H9 (cell line): ENCODE data around the gene RASL12. TPM values are rescaled to one million over a fixed set of nuclear protein-coding genes. Genes with fewer than 3 reads are reported as not detected.

Experiments used
- DNase-seq: peaks from one replicate; pipeline ENCODE4 v3.0.0-alpha.2; 2017
- H2AFZ ChIP-seq: one replicate; pipeline ENCODE4 v1.6.1; 2013; ENCODE audit warnings: mild to moderate bottlenecking, low read length, control low read depth, moderate library complexity
- H2AK5ac ChIP-seq: 2 replicates; pipeline ENCODE4 v1.6.1; 2013; ENCODE audit warnings: low read length, control low read depth, mixed read lengths; ENCODE audit not compliant: insufficient read length
- H2BK120ac ChIP-seq: one replicate; pipeline ENCODE4 v1.6.1; 2013; ENCODE audit warnings: low read depth, mild to moderate bottlenecking, low read length, control low read depth, inconsistent platforms; ENCODE audit not compliant: poor library complexity, severe bottlenecking
- H2BK12ac ChIP-seq: 2 replicates; pipeline ENCODE4 v1.6.1; 2013; ENCODE audit warnings: low read length, control low read depth, mixed read lengths, low read depth; ENCODE audit not compliant: insufficient read length
- H2BK15ac ChIP-seq: 2 replicates; pipeline ENCODE4 v1.6.1; 2013; ENCODE audit warnings: low read depth, low read length, control low read depth
- H2BK20ac ChIP-seq: one replicate; pipeline ENCODE4 v1.6.1; 2013; ENCODE audit warnings: low read depth, mild to moderate bottlenecking, low read length, control low read depth, inconsistent platforms; ENCODE audit not compliant: poor library complexity, severe bottlenecking
- H2BK5ac ChIP-seq: 2 replicates; pipeline ENCODE4 v1.6.1; 2013; ENCODE audit warnings: low read length, control low read depth, mixed read lengths; ENCODE audit not compliant: insufficient read length
- H3K14ac ChIP-seq: 2 replicates; pipeline ENCODE4 v1.6.1; 2013; ENCODE audit warnings: low read length, control low read depth; ENCODE audit not compliant: insufficient read depth
- H3K18ac ChIP-seq: 2 replicates; pipeline ENCODE4 v1.6.1; 2013; ENCODE audit warnings: low read depth, mild to moderate bottlenecking, mixed read lengths, low read length, control low read depth; ENCODE audit not compliant: insufficient read length
- H3K23ac ChIP-seq: 2 replicates; pipeline ENCODE4 v1.6.1; 2013; ENCODE audit warnings: low read length, control low read depth, mixed read lengths, low read depth; ENCODE audit not compliant: insufficient read length
- H3K23me2 ChIP-seq: 2 replicates; pipeline ENCODE4 v1.6.1; 2013; ENCODE audit warnings: low read depth, mild to moderate bottlenecking, mixed read lengths, low read length, control low read depth; ENCODE audit not compliant: insufficient read length, poor library complexity, severe bottlenecking
- H3K27ac ChIP-seq: 2 replicates; pipeline ENCODE4 v1.5.1; 2013; ENCODE audit warnings: low read length, control low read depth, mixed read lengths, low read depth; ENCODE audit not compliant: insufficient read length
- H3K27me3 ChIP-seq: 2 replicates; pipeline ENCODE4 v1.6.1; 2013; ENCODE audit warnings: low read length, control low read depth, inconsistent platforms; ENCODE audit not compliant: insufficient read depth
- H3K4ac ChIP-seq: 2 replicates; pipeline ENCODE4 v1.6.1; 2013; ENCODE audit warnings: low read depth, mild to moderate bottlenecking, control low read depth, inconsistent platforms, low read length, moderate library complexity
- H3K4me1 ChIP-seq: 2 replicates; pipeline ENCODE4 v1.6.1; 2013; ENCODE audit warnings: low read length, control low read depth, inconsistent platforms; ENCODE audit not compliant: insufficient read depth
- H3K4me2 ChIP-seq: 2 replicates; pipeline ENCODE4 v1.6.1; 2013; ENCODE audit warnings: low read length, control low read depth, mixed read lengths; ENCODE audit not compliant: insufficient read length, insufficient read depth
- H3K56ac ChIP-seq: 2 replicates; pipeline ENCODE4 v1.6.1; 2013; ENCODE audit warnings: low read depth, mild to moderate bottlenecking, mixed read lengths, low read length, control low read depth; ENCODE audit not compliant: insufficient read length
- H3K79me1 ChIP-seq: 2 replicates; pipeline ENCODE4 v1.6.1; 2013; ENCODE audit warnings: low read depth, mild to moderate bottlenecking, moderate library complexity, low read length, control low read depth, inconsistent platforms; ENCODE audit not compliant: insufficient read depth, poor library complexity, severe bottlenecking
- H3K79me2 ChIP-seq: 2 replicates; pipeline ENCODE4 v1.6.1; 2013; ENCODE audit warnings: low read length, control low read depth, inconsistent platforms; ENCODE audit not compliant: insufficient read depth
- H3K9ac ChIP-seq: 2 replicates; pipeline ENCODE4 v1.6.1; 2013; ENCODE audit warnings: low read length, control low read depth, mixed read lengths; ENCODE audit not compliant: insufficient read length; ENCODE audit errors: extremely low read depth
- H3K9me3 ChIP-seq: one replicate; pipeline ENCODE4 v1.6.1; 2013; ENCODE audit warnings: low read depth, low read length, inconsistent platforms; ENCODE audit not compliant: control insufficient read depth
- H3T11ph ChIP-seq: one replicate; pipeline ENCODE4 v1.6.1; 2013; ENCODE audit warnings: mild to moderate bottlenecking, low read length, control low read depth, inconsistent platforms
- H4K20me1 ChIP-seq: one replicate; pipeline ENCODE4 v1.6.1; 2013; ENCODE audit not compliant: control insufficient read depth, insufficient read length, insufficient read depth
- H4K5ac ChIP-seq: 2 replicates; pipeline ENCODE4 v1.6.1; 2013; ENCODE audit warnings: low read depth, mild to moderate bottlenecking, mixed read lengths, low read length, control low read depth; ENCODE audit not compliant: insufficient read length
- H4K8ac ChIP-seq: replicated peaks from 2 replicates; pipeline ENCODE4 v1.6.1; 2013; ENCODE audit warnings: low read length, control low read depth, mixed read lengths, low read depth; ENCODE audit not compliant: insufficient read length
- H4K91ac ChIP-seq: 2 replicates; pipeline ENCODE4 v1.6.1; 2013; ENCODE audit warnings: low read depth, mild to moderate bottlenecking, moderate library complexity, mixed read lengths, low read length, control low read depth; ENCODE audit not compliant: insufficient read length
- H3K27ac Mint-ChIP-seq, 3 experiments: 2 replicates in 2 of 3; 3 replicates in 1 of 3; pipeline ENCODE4 v1.8.0; 2020 to 2021; ENCODE audit warnings: mixed read lengths in 3 of 3, mild to moderate bottlenecking in 1 of 3, moderate library complexity in 1 of 3
- H3K27me3 Mint-ChIP-seq: 2 replicates; pipeline ENCODE4 v1.8.0; 2021; ENCODE audit warnings: low read depth, mild to moderate bottlenecking, moderate library complexity, mixed read lengths
- H3K36me3 Mint-ChIP-seq, 3 experiments: 2 replicates in 2 of 3; 3 replicates in 1 of 3; pipeline ENCODE4 v1.8.0; 2020 to 2021; ENCODE audit warnings: low read depth in 3 of 3, mixed read lengths in 3 of 3; ENCODE audit not compliant: insufficient read depth in 1 of 3
- H3K4me1 Mint-ChIP-seq, 2 experiments: 2 replicates each; pipeline ENCODE4 v1.8.0; 2020; ENCODE audit warnings: mixed read lengths in 2 of 2
- H3K4me3 Mint-ChIP-seq, 2 experiments: 2 replicates in 1 of 2; 3 replicates in 1 of 2; pipeline ENCODE4 v1.8.0; 2020 to 2021; ENCODE audit warnings: mild to moderate bottlenecking in 2 of 2, mixed read lengths in 2 of 2, moderate library complexity in 1 of 2
- H3K9me3 Mint-ChIP-seq, 2 experiments: 2 replicates in 1 of 2; 3 replicates in 1 of 2; pipeline ENCODE4 v1.8.0; 2020; ENCODE audit warnings: mild to moderate bottlenecking in 2 of 2, mixed read lengths in 2 of 2, moderate library complexity in 1 of 2
- CTCF ChIP-seq: fragments of 200-600 bp; sonication (generic); conservative IDR thresholded peaks from 3 replicates; pipeline ENCODE4 v1.8.0; 2021; ENCODE audit warnings: antibody characterized with exemption, mild to moderate bottlenecking
- WGBS: extraction: QIAGEN DNeasy Blood & Tissue Kit; methylation state at CpG from one replicate; pipeline ENCODE4 v1.1.7; 2013; ENCODE audit warnings: missing lambda C conversion rate, low lambda C conversion rate, mixed read lengths; ENCODE audit not compliant: insufficient read length; ENCODE audit errors: extremely low coverage; 5-methylcytosine and 5-hydroxymethylcytosine counted together
- total RNA-seq: library from RNA; stranded (reverse); gene quantifications from 2 replicates; pipeline ENCODE4 v1.2.1, GENCODE V29; 2021

The RASL12 gene
- total RNA-seq, 1 experiment from 2014 or later = 7.5 TPM

- H4K20me1 ChIP-seq = no peaks in the 10 kb centered on the region
- H3K4me2 ChIP-seq = no peak overlapping the region
- no peak overlapping the region for H3T11ph ChIP-seq
- peak; percentile 79 for DNase-seq
- H2AFZ ChIP-seq = no peak overlapping the region
- no peaks in the 10 kb centered on the region for H3K9me3 ChIP-seq
- no peak overlapping the region for H3K14ac ChIP-seq
- no peak overlapping the region for H3K4ac ChIP-seq
- no CpG with 5 or more reads among the region's 26 CpGs for WGBS
- no peaks in the 10 kb centered on the region for H3K23me2 ChIP-seq
- peaks cover 0 to 6% (median 4%) of the 10 kb centered on the region in 3 experiments; a peak in 3 of 7 replicates for H3K36me3 Mint-ChIP-seq
- no peaks in the 10 kb centered on the region for H3K27me3 ChIP-seq
- H3K9ac ChIP-seq = no peak overlapping the region
- H2BK12ac ChIP-seq = no peak overlapping the region
- H3K27ac Mint-ChIP-seq = no peak overlapping the region
- no peak overlapping the region for H2AK5ac ChIP-seq
- TF ChIP-seq CTCF = peak; percentile 94
- no peaks in the 10 kb centered on the region for H3K4me1 ChIP-seq
- H2BK5ac ChIP-seq = no peak overlapping the region
- no peak overlapping the region for H3K27ac ChIP-seq
- no peak overlapping the region for H4K8ac ChIP-seq
- H2BK20ac ChIP-seq = no peak overlapping the region
- no peak overlapping the region for H3K18ac ChIP-seq
- H3K9me3 Mint-ChIP-seq = no peaks in the 10 kb centered on the region
- H3K27me3 Mint-ChIP-seq = no peaks in the 10 kb centered on the region
- H3K79me2 ChIP-seq = no peaks in the 10 kb centered on the region
- peaks cover 3 to 5% of the 10 kb centered on the region in 2 experiments for H3K4me1 Mint-ChIP-seq
- no peak overlapping the region for H4K5ac ChIP-seq
- no peak overlapping the region for H4K91ac ChIP-seq
- no peak overlapping the region for H2BK120ac ChIP-seq
- H3K4me3 Mint-ChIP-seq = no peak overlapping the region
- H3K79me1 ChIP-seq = no peaks in the 10 kb centered on the region
- H2BK15ac ChIP-seq = no peak overlapping the region
- no peak overlapping the region for H3K56ac ChIP-seq
- no peak overlapping the region for H3K23ac ChIP-seq
Observed at GRCh38 chr15:65054333-65055200, 13.2 kb downstream of the RASL12 start.
